ENCODE data around the gene TKTL1.

GRCh38 chrX:154353172-154353843, 57.7 kb downstream of the TKTL1 start:
- no peak for TF ChIP-seq TAF1 (IDR thresholded peaks at IDR 0.05; ENCODE audit: low read depth)
- TF ChIP-seq CTCF (IDR thresholded peaks at IDR 0.05; ENCODE audit: poor library complexity, severe bottlenecking): no peak
- no peak for TF ChIP-seq POLR2AphosphoS5 (IDR thresholded peaks at IDR 0.05)
- no peak for TF ChIP-seq EZH2 (IDR thresholded peaks at IDR 0.05; ENCODE audit: borderline replicate concordance, insufficient read depth, low read length, poor library complexity, severe bottlenecking)
- TF ChIP-seq RAD21 (conservative IDR thresholded peaks at IDR 0.05): no peak
- TF ChIP-seq EP300 (conservative IDR thresholded peaks at IDR 0.05; ENCODE audit: poor library complexity, severe bottlenecking): no peak
- TF ChIP-seq REST (IDR thresholded peaks at IDR 0.05; ENCODE audit: borderline replicate concordance): no peak

Measured in neural cell (in vitro differentiated cells).